Activated T-helper 1 cell treated with anti-CD3 and anti-CD28 coated beads, Interleukin-2, amount 50 U/mL, for 16 hours (primary cell): ENCODE results near the gene NDUFAF5.

ENCODE experiments used
- DNase-seq, 2 donors: peaks; one replicate each; pipeline ENCODE4 v3.0.0-alpha.2; 2020; ENCODE audit warnings: low read depth in 1 of 2, low spot score in 1 of 2

Gene NDUFAF5

GRCh38 chr20:13819885-13820645 lies 35.2 kb downstream of the NDUFAF5 start:
- no peak for DNase-seq

DNA sequence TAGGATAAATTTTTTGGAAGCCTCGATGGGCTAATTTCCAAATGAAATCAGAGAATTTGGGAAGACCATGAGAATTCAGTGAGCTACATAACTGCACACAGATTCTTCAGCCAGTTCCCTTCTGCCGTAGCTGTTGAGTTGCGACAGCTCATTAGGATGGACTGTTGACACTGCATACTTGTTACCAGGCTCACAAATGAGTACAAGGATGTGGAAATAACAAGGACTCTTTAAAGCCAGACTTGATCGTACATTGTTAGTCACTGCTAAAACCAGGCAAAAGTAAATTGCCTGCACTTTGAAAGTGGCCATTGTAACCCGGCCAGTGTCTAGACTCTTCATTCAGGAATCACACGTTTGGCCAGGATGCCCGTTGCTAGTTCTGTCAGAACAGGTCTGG lies 37.0 kb downstream of the NDUFAF5 start:
- no peak for DNase-seq

DNA sequence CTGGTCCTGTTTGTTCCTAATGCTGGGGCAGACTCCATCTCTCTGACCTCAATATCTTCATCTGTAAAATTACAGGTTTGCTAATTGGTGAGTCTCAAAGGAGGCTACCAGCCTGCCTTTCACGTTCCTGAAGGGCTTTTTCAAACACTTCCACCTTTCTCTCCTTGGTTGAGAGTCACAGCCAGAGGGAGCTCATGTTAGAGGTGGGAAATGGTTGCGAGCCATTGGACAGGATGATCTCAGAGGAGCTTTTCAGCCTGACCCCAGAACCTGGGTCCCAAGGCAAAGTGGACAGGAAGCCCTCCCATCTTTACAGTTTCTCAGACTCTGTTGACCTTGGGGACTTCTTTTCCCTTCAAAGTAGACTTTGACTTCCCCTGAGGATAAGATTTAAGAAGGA lies 37.6 kb downstream of the NDUFAF5 start:
- DNase-seq, result no peak

DNA sequence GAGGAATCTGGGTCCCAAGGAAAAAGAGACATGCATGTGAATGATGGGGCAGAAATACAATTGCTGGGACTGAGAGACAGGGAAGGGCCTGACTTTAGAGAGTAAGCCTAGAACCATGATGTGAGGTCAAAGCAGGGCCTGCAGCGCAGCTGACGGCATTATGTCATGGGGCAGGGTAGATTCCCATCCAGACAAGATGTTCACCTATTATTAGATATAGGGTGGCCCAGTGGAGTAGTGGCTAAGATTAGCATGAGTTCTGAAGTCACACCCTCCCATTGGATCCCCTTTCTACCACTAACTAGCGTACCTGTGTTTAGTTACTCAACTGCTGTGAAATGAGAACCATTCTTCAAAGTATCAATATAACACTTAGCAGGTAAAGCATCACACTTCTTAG lies 39.6 kb downstream of the NDUFAF5 start:
- no peak for DNase-seq

- no peak for DNase-seq
These were observed 40.6 kb downstream of the NDUFAF5 start for GRCh38 chr20:13825465-13825864.

DNA sequence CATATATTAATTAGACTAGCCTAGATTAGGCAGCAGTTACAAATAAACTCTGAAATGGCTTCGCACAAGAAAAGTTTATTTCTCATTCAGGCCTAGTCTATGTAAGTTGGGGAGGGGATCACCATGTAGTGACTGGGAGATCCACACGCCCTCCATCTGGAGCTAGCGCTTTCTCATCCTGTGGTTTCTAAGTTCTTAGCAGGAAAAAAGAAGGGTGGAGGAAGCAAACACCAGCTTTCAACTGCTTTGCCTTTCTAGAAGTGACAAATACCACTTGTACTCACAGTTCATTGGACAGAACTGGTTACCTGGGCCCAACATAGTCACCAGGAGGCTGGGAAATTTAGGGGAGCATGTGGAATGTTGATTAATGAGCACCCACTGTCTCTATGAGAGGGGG lies 46.6 kb downstream of the NDUFAF5 start:
- no peak for DNase-seq

DNA sequence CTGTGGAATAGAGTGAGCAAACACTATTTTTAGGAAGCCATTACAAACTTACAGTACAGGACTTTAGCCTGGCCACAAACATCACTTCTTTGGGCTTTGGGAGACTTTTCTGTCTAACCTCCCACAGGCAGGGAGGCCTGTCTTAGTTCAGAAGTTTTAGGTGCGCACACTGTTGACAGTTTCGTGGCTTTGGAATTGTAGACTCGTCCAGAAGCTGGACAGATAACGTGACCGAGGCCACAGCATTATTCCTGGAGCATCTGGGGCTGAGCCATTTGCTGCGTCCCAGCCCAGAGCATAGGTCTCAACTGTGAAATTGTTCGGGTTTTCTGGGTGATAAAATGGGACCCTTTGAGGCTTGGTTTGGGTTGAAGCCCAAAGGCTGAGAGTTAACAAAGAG lies 53.8 kb downstream of the NDUFAF5 start:
- no peak for DNase-seq

DNA sequence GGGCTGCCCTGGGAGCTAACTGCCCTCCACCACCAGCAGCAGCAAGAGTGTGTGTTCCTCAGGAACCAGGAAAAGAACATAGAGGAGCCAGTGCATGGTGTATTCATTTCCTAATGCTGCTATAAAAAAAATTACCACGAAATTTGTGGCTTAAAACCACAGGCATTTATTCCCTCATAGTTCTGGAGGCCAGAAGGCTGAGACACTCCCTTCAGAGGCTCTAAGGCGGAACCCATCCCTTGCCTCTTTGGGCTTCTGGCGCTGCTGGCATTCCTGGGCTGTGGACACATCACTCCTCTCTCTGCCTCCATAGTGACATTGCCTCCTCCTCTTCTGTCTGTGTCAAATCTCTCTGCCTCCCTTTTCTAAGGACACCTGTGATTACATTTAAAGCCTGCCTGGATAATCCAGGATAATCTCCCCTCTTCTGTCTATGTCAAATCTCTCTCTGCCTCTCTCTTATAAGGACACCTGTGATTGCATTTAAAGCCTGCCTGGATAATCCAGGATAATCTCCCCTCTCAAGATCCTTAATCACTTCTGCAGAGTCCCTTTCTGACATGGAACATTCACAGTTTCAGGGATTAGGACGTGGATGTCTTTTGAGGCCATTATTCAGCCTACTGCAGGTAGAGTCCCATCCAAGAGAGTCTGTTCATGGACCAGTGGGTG lies 54.7 kb downstream of the NDUFAF5 start:
- no peak for DNase-seq

DNA sequence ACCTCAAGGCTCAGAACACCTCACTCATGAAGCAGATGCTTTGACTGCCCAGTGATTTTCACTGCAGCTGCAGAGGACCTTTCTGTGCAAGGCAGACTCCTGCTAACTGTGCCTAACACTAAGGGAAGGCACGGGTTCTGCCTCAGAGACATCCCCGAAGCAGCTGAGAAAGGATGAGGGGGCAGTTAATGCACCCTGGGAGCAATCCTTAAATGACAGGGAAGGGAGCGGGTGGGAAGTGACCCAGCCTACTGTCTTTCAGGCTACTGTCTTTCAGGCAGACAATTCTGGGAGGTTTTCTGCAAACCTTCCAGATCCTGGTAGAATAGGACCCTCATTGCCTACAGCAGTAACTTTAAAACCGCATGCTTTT lies 55.3 kb downstream of the NDUFAF5 start:
- DNase-seq, result no peak

DNA sequence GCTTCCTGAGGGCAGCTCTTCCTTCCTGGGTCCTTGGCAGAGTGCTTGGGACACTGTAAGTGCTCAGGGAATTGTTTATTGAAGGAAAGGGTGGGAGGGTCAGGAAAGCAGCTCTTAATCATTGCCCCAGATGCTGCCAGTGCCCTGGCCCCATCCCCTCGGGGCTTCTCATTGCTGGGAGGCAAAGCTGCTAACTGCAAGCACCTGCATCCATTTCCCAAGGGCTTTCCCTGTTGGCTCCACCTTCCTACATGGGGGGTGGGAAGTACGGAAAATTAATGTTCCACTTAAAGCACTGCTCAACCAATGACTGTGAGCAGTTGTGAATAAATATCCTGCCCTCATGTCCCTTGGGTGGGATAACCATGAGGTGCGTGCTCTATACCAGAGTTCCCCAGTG lies 56.4 kb downstream of the NDUFAF5 start:
- no peak for DNase-seq

DNA sequence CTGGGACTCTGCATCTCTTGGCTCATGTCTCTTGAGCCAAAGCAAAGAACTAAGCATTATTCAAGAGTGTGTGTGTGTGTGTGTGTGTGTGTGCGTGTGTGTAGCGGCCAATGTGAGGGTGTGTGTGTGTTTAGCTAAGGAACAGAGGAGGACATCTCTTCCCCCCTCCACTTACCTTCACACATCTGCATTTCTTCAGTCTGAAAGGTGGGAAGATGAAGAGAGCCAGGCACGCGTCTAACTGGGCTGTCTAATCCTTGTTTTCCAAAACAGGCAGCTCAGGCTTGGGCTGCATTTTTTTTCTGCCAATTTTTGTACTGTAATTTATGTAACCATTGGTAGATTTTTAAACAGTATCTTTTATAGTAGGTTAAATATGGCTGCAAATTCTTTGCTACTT lies 59.5 kb downstream of the NDUFAF5 start:
- DNase-seq, result no peak

DNA sequence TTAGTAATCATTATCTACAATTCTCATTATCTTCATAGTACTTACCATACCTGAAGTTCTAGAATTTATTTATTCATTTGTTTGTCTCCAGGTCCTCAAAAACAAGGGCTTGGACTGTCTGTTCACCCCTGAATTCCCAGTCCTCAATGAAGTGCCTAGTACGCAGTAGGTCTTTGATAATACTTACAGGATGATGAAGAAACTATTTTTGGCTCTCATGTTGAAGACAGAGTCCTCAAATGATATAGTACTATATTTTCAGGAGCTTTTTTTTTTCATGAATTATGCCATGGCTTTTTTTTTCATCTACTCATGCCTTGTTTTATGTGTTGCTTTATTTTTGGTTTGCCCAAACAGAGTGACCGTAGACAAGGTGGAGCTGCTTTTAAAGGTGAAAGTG lies 66.5 kb downstream of the NDUFAF5 start:
- DNase-seq, result no peak

- no peak for DNase-seq
These were observed 67.5 kb downstream of the NDUFAF5 start for GRCh38 chr20:13852306-13852705.

GRCh38 chr20:13855613-13856012 lies 70.8 kb downstream of the NDUFAF5 start:
- DNase-seq, result no peak

GRCh38 chr20:13856354-13856753 lies 71.5 kb downstream of the NDUFAF5 start:
- no peak for DNase-seq

DNA sequence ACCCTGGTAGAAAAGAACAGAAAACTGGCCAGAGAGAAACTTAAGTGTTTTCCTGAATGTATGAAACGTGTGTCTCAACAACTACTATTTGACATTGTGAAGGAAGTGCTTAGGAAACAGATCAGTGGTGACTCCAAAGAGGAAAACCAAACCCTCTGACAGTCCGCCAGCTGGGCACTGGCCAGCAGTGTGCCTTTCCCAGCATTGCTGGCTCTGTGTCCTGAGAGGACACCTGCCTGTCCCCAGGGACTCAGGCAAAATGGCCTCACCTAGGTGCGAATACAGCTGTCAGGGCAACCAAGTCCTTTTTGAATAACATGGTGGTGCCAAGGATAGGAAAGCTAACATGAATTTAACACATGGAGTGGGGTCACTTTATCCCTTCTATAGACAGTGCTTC lies 72.5 kb downstream of the NDUFAF5 start:
- DNase-seq, result no peak

GRCh38 chr20:13857961-13858360 lies 73.1 kb downstream of the NDUFAF5 start:
- no peak for DNase-seq

DNA sequence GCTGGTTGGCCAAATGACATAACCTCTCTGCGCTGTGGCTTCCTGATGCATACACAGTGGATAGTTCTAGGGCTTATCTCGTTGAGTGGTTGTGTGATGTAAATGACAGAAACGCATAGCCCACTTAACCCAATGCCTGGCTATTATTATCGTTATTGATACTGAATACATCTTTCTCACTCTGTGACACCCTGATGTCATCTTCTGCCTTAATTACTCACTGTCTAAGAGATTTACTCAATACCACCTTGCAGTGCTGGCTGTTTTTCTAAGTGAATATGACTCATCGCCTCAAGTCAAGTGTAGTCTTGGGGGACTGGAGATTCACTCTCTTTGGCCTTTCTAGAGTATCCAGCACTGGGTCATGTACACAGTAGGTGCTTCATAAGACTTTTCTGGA lies 73.6 kb downstream of the NDUFAF5 start:
- DNase-seq, result no peak

DNA sequence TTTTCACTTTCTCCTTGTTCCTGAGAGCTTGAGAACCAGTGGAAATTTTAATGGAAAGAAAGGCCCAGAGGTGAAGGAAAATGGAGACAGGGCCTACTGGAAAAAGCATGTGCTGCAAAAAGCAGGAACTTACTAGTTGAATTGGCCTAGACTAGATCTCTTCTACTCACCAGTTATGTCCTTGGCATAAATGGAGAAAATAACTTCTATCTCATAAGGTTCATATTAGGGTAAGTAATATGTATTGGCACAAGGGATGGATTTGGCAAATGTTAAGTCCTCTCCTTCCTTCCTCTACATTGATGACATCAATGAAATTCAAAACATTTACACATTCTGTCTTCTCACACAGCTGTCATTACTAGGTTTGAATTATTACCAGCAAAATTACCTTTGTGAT lies 74.0 kb downstream of the NDUFAF5 start:
- no peak for DNase-seq

DNA sequence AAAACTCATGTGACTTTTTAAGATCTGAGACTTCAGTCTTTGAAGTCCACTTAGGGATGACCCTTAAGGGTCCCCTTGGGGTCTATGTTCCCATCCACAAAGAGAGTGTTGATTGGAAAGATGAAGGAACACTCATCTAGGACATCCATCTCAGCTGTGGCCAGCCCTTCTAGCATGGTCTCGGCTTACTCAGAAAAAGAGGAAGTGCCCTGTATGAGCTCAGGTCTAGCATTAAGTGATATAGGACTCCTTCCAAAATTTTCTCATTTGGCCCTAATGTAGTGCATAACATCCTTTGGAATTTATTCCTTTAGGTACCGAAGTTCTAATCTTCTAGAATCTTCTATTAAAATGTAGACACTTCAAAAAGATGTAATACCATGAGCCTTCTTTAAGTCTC lies 77.4 kb downstream of the NDUFAF5 start:
- DNase-seq, result no peak

GRCh38 chr20:13863244-13863643 lies 78.4 kb downstream of the NDUFAF5 start:
- no peak for DNase-seq

- DNase-seq, result no peak
These were observed 80.3 kb downstream of the NDUFAF5 start for GRCh38 chr20:13865156-13865555.

GRCh38 chr20:13865791-13866351 lies 81.0 kb downstream of the NDUFAF5 start:
- DNase-seq, result no peak
